Measurements from ENCODE around the gene PPP6R2.

The PPP6R2 gene

GRCh38 chr22:50481440-50482106, 138.4 kb downstream of the PPP6R2 start, which contains the start of gene ADM2:
Gene ADM2 (plus strand): TSS chr22:50481543. CDS start chr22:50481848, 305 bp downstream.
- TF ChIP-seq CTCF (IDR thresholded peaks at IDR 0.05; ENCODE audit: insufficient read depth, low read depth, low read length, missing control alignments) = no peak
- DNase-seq (ENCODE audit: low read depth) = no peak
- H3K4me3 ChIP-seq (ENCODE audit: low read depth, low read length) = peak within 1 kb of the TSS; percentile 41

- H3K4me3 ChIP-seq (ENCODE audit: low read depth, low read length) = peak overlapping the region; percentile 41
- TF ChIP-seq CTCF (IDR thresholded peaks at IDR 0.05; ENCODE audit: insufficient read depth, low read depth, low read length, missing control alignments) = no peak
- no peak for DNase-seq (ENCODE audit: low read depth)
These were observed 139.3 kb downstream of the PPP6R2 start for GRCh38 chr22:50482107-50483074.

GRCh38 chr22:50483106-50483505, 140.0 kb downstream of the PPP6R2 start:
- H3K4me3 ChIP-seq (ENCODE audit: low read depth, low read length) = no peak overlapping the region
- TF ChIP-seq CTCF (IDR thresholded peaks at IDR 0.05; ENCODE audit: insufficient read depth, low read depth, low read length, missing control alignments) = no peak
- no peak for DNase-seq (ENCODE audit: low read depth)

- H3K4me3 ChIP-seq (ENCODE audit: low read depth, low read length) = no peak overlapping the region
- no peak for TF ChIP-seq CTCF (IDR thresholded peaks at IDR 0.05; ENCODE audit: insufficient read depth, low read depth, low read length, missing control alignments)
- no peak for DNase-seq (ENCODE audit: low read depth)
These were observed 140.4 kb downstream of the PPP6R2 start for GRCh38 chr22:50483556-50483955.

GRCh38 chr22:50483977-50484853, 141.1 kb downstream of the PPP6R2 start:
- TF ChIP-seq CTCF (IDR thresholded peaks at IDR 0.05; ENCODE audit: insufficient read depth, low read depth, low read length, missing control alignments) = no peak
- DNase-seq (ENCODE audit: low read depth) = no peak
- H3K4me3 ChIP-seq (ENCODE audit: low read depth, low read length) = no peak overlapping the region
